GM12892 (cell line): ENCODE data around the gene UBALD2.
"Not testable (repeated sequence)": the region's sequence is repeated elsewhere in the genome, so short reads cannot be mapped to it uniquely, and the experiment has no call there.

Source experiments
- DNase-seq: peaks from one replicate; pipeline ENCODE4 v3.0.0; 2011; ENCODE audit not compliant: insufficient read length
- FAIRE-seq: peaks from 2 replicates; lab custom pipeline; 2011; peaks lifted over from hg19 to GRCh38; lab: Jason Lieb, UNC
- POLR2A ChIP-seq: IDR thresholded peaks from 2 replicates; pipeline ENCODE4 v1.6.1; 2011; ENCODE audit warnings: low read depth, low read length, control low read depth
- POLR2AphosphoS5 ChIP-seq: IDR thresholded peaks from 2 replicates; pipeline ENCODE4 v1.6.1; 2011; ENCODE audit warnings: low read depth, low read length, control low read depth
- TAF1 ChIP-seq: IDR thresholded peaks from 2 replicates; pipeline ENCODE4 v1.6.1; 2011; ENCODE audit warnings: low read depth, mild to moderate bottlenecking, control low read depth, low read length, borderline replicate concordance

UBALD2 gene

DNA sequence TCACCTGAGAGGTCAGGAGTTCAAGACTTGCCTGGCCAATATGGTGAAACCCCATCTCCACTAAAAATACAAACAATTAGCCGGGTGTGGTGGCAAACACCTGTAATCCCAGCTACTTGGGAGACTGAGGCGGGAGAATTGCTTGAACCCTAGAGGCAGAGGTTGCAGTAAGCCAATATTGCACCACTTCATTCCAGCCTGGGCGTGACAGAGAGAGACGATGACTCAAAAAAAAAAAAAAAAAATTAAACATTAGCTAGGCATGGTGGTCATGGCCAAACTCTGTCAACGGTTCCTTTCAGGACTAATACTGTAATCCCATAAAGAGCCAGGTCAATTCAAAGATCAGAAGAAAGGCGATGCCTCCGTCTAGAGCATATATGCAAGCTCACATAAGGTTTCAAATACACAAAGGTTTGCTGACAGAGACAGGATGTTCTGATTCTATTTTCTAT lies 27.3 kb upstream of the UBALD2 start:
- DNase-seq (no peak), FAIRE-seq (no peak)
- TF ChIP-seq TAF1, result no peak
- TF ChIP-seq POLR2AphosphoS5, result no peak
- no peak for TF ChIP-seq POLR2A

GRCh38 chr17:76238847-76239537 lies 26.2 kb upstream of the UBALD2 start:
- FAIRE-seq, result peak; percentile 21
- DNase-seq, result no peak
- no peak for TF ChIP-seq POLR2A
- TF ChIP-seq POLR2AphosphoS5, result no peak
- no peak for TF ChIP-seq TAF1

DNA sequence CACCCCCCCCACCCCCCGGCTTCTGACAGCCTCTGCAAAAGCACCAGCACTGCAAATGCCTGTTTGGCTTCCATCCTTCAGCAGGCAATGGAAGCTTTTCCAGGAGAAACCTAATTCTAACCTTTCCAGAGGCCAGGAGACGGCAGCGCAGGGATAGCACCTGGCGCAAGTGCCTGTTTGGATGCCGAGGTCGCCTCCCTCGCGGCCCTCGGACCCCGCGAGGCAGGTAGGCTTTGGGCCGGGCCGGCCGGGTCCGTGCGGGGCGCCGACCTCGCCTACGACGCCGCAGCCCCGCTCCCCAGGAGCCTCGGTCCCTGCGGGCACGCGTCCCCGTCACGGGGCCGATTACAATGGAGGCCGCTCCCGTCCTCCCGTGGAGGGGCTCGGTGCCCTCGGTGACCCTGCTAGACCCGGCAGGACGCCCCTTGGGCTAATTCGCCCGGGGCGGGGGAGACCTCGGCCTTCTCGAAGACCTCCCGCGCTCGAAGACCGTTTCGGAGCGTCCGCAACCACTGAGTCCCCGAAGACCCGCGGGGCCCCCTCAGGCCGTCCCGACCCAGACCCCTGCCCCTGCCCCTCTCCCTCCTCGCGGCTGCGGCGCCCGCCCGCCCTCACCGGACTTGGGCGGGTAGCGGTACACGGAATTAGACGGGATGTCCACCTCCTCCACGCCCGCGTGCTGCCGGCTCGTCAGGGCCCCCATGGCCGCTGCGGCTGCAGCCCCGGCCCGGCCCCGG lies 25.4 kb upstream of the UBALD2 start:
- no peak for DNase-seq
- TF ChIP-seq POLR2A (no peak), TAF1 (no peak), POLR2AphosphoS5 (no peak)
- no peak for FAIRE-seq

GRCh38 chr17:76240461-76241203 lies 24.5 kb upstream of the UBALD2 start, which contains the start of gene RNF157:
Gene RNF157 (minus strand): TSS chr17:76240493. CDS start chr17:76240240, 253 bp downstream.
- TF ChIP-seq POLR2A (no peak), TAF1 (no peak), POLR2AphosphoS5 (no peak)
- FAIRE-seq (peak; percentile 91), DNase-seq (peak; percentile 74)

GRCh38 chr17:76241204-76241538 lies 24.0 kb upstream of the UBALD2 start:
- FAIRE-seq (no peak), DNase-seq (no peak)
- TF ChIP-seq POLR2AphosphoS5 (no peak), POLR2A (no peak), TAF1 (no peak)

DNA sequence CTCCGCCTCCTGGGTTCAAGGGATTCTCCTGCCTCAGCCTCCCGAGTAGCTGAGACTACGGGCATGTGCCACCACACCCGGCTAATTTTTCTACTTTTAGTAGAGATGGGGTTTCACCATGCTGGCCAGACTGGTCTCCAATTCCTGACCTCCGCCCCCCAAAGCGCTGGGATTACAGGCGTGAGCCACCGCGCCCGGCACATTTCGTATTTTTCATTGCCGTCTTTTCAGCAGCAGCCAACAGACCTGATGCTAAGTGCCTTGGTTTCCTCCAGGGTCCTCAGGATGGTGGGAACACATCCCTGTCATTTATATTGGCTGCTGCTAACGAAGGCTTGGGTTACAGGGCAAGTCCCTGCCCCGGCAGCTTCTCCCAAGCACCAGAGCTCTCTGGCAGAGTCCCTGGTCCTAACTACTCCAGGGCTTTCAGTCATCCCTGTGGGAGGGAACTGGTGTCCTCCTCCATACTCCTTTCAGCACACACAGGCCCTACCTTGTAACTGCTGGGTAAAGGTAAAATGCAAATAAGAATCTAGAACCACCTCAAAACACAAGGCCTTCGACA lies 23.4 kb upstream of the UBALD2 start:
- TF ChIP-seq POLR2A, result no peak
- no peak for TF ChIP-seq POLR2AphosphoS5
- TF ChIP-seq TAF1, result no peak
- DNase-seq (no peak), FAIRE-seq (no peak)

- no peak for FAIRE-seq
- DNase-seq, result no peak
- TF ChIP-seq POLR2AphosphoS5 (no peak), POLR2A (no peak), TAF1 (no peak)
Measured at GRCh38 chr17:76243826-76244679, 21.1 kb upstream of the UBALD2 start.

DNA sequence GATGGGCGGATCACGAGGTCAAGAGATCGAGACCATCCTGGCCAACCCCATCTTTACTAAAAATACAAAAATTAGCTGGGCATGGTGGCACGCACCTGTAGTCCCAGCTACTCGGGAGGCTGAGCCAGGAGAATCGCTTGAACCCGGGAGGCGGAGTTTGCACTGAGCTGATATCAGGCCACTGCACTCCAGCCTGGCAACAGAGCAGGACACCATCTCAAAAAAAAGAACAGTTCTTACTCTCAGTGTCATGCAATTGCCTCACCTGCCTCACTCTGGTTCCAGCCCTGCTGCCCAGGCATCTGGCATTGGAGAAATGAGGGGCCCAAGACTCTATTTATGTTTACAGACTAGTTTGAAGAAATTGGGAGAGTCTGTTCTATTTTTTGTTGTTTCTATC lies 20.4 kb upstream of the UBALD2 start:
- DNase-seq, FAIRE-seq: not testable (repeated sequence)

DNA sequence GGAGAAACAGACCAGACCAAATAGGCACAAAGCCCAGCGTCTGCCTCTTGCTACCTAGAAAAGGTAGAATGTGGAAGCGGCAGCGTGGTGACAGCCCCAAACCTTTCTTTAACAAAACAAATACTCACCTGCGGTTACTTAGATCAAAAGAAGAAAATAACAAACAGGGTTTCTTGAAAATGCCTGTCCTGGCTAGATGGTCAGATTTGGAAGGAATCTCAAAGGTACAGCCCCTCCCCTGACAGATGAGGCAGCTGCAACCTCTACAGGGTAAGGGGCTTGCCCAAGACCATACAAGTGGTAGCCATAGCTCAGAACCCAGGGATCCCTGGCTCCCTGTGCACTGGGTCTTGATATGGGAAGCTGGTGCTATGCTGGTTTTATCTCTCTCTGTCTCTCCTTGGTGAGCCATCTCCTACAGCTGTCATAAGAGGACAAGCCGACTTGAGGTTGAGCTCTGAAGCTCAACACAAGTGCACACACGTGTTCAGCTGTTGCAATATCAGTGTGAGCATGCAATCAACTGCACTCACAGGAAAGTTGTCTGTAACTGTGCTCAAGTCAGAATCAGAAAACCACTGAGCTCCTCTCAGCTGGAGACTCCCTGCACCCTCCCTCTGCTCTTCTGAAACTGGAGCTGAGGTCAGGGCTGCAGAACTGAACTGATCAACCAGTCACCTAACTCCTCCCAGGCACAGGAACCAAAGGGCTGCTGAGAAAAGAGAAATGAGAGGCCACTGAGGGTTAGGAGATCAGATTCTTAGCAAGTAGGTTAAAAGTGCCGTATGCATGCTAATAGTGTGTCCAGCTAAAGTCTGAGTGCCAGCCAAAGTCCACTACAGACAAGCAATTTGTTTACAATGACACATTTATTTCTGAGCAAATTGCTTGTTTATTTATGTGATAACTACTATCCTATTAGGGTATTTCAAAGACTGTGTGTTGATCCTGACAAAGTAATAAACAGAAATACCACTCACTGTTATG lies 18.8 kb upstream of the UBALD2 start:
- DNase-seq (peak; percentile 79), FAIRE-seq (peak; percentile 95)
- TF ChIP-seq TAF1, result no peak
- peak; percentile 78 for TF ChIP-seq POLR2AphosphoS5
- peak; percentile 69 for TF ChIP-seq POLR2A

DNA sequence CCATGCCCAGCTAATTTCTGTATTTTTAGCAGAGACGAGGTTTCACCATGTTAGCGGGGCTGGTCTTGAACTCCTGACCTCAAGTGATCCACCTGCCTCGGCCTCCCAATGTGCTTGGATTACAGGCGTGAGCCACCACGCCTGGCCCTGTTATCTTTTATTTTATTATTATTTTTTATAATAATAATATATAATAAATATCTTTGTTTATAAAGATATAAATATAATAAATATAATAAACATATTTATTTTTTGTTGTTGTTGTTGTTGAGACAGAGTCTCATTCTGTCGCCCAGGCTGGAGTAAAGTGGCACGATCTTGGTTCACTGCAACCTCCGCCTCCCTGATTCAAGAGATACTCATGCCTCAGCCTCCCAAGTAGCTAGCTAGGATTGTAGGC lies 17.8 kb upstream of the UBALD2 start:
- FAIRE-seq, result no peak
- DNase-seq, result no peak
- TF ChIP-seq POLR2AphosphoS5 (no peak), POLR2A (no peak), TAF1 (no peak)
